SK-N-SH (cell line): Measurements from ENCODE around the gene IGF2BP2. TPM values are rescaled to one million over a fixed set of nuclear protein-coding genes. Genes with fewer than 3 reads are reported as not detected.

ENCODE experiments used
- CTCF ChIA-PET: fragments of 300-600, 350-600 bp; formaldehyde crosslinking; extraction: SDS; loops from one replicate; lab custom pipeline; 2021; lab: Yijun Ruan, JAX
- POLR2A ChIA-PET: fragments of 350-600 bp; sonication (Branson Sonifier 250); formaldehyde crosslinking; extraction: SDS; loops from one replicate; lab custom pipeline; 2020; ENCODE audit warnings: antibody characterized with exemption, inconsistent platforms; lab: Yijun Ruan, JAX
- DNase-seq: peaks from one replicate; pipeline ENCODE4 v3.0.0; 2012
- H2AFZ ChIP-seq: fragments of 200-600 bp; sonication (generic); 2 replicates; pipeline ENCODE4 v1.8.1; 2016; ENCODE audit warnings: antibody characterized with exemption, mild to moderate bottlenecking, low read depth
- H3F3A ChIP-seq: fragments of 200-600 bp; sonication (generic); replicated peaks from 2 replicates; pipeline ENCODE3; 2016; ENCODE audit warnings: antibody characterized with exemption, mild to moderate bottlenecking; ENCODE audit not compliant: insufficient read depth
- H3K27ac ChIP-seq, 2 experiments: fragments of 200-500 bp in 1 of 2; fragments of 200-600 bp in 1 of 2; sonication (Bioruptor generic) in 1 of 2; sonication (generic), shearing (Covaris generic) in 1 of 2; 2 replicates each; pipeline versions ENCODE4 v1.5.1 to v1.6.1; 2014 to 2016; ENCODE audit warnings: low read depth in 2 of 2, inconsistent platforms in 1 of 2, low read length in 1 of 2, mild to moderate bottlenecking in 1 of 2, mixed read lengths in 1 of 2
- H3K27me3 ChIP-seq: fragments of 200-600 bp; sonication (generic), shearing (Covaris generic); 2 replicates; pipeline ENCODE4 v1.6.1; 2016; ENCODE audit warnings: mixed run types; ENCODE audit not compliant: insufficient read depth
- H3K36me3 ChIP-seq, 2 experiments: fragments of 200-500 bp in 1 of 2; fragments of 200-600 bp in 1 of 2; sonication (Bioruptor generic) in 1 of 2; sonication (generic) in 1 of 2; replicated peaks in 1 of 2; 2 replicates each; pipeline versions ENCODE3 to v1.5.1; 2014 to 2016; ENCODE audit warnings: low read length in 1 of 2, mild to moderate bottlenecking in 1 of 2; ENCODE audit not compliant: insufficient read depth in 2 of 2, control insufficient read depth in 1 of 2
- H3K4me1 ChIP-seq, 2 experiments: fragments of 200-500 bp in 1 of 2; fragments of 200-600 bp in 1 of 2; sonication (Bioruptor generic) in 1 of 2; sonication (generic), shearing (Covaris generic) in 1 of 2; 2 replicates each; pipeline versions ENCODE4 v1.5.1 to v1.6.1; 2014 to 2016; ENCODE audit warnings: low read depth in 1 of 2, low read length in 1 of 2, mixed run types in 1 of 2; ENCODE audit not compliant: insufficient read depth in 2 of 2, control insufficient read depth in 1 of 2
- H3K4me2 ChIP-seq: fragments of 200-600 bp; sonication (generic), shearing (Covaris generic); 2 replicates; pipeline ENCODE4 v1.6.1; 2017; ENCODE audit warnings: mixed run types
- H3K4me3 ChIP-seq, 2 experiments: fragments of 200-500 bp in 1 of 2; fragments of 200-600 bp in 1 of 2; sonication (Bioruptor generic) in 1 of 2; sonication (generic), shearing (Covaris generic) in 1 of 2; 2 replicates each; pipeline versions ENCODE4 v1.5.1 to v1.8.1; 2014 to 2016; ENCODE audit warnings: low read depth in 2 of 2, inconsistent platforms in 1 of 2, low read length in 1 of 2, mild to moderate bottlenecking in 1 of 2, mixed read lengths in 1 of 2, moderate library complexity in 1 of 2
- H3K79me2 ChIP-seq: fragments of 200-600 bp; sonication (generic); 2 replicates; pipeline ENCODE4 v1.8.1; 2017; ENCODE audit warnings: mild to moderate bottlenecking; ENCODE audit not compliant: insufficient read depth
- H3K9ac ChIP-seq: fragments of 200-600 bp; sonication (generic); 2 replicates; pipeline ENCODE4 v1.6.1; 2017; ENCODE audit warnings: mixed run types
- H3K9me2 ChIP-seq: fragments of 200-600 bp; sonication (generic); 2 replicates; pipeline ENCODE4 v1.6.1; 2017; ENCODE audit warnings: mixed run types
- H3K9me3 ChIP-seq: fragments of 200-600 bp; sonication (generic); 2 replicates; pipeline ENCODE4 v1.6.1; 2017; ENCODE audit warnings: mixed run types, mild to moderate bottlenecking, moderate library complexity
- H4K20me1 ChIP-seq: fragments of 200-600 bp; sonication (generic); 2 replicates; pipeline ENCODE4 v1.6.1; 2017; ENCODE audit warnings: mild to moderate bottlenecking, mixed run types; ENCODE audit not compliant: insufficient read depth
- CTCF ChIP-seq: fragments of 200-600 bp; sonication (generic); IDR thresholded peaks from 2 replicates; pipeline ENCODE4 v1.6.1; 2017; ENCODE audit warnings: antibody characterized with exemption, mild to moderate bottlenecking, moderate library complexity
- ELF1 ChIP-seq: IDR thresholded peaks from 2 replicates; pipeline ENCODE4 v1.4.0; 2012
- EZH2phosphoT487 ChIP-seq: fragments of 200-600 bp; sonication (generic); IDR thresholded peaks from 2 replicates; pipeline ENCODE4 v1.6.1; 2017; ENCODE audit warnings: low read depth, mixed run types, mild to moderate bottlenecking, antibody characterized with exemption, moderate library complexity, borderline replicate concordance
- FOSL2 ChIP-seq: IDR thresholded peaks from 2 replicates; pipeline ENCODE4 v1.4.0; 2012; ENCODE audit warnings: low read depth, mild to moderate bottlenecking, moderate library complexity, borderline replicate concordance
- FOXJ3 ChIP-seq: sonication (generic); formaldehyde crosslinking; IDR thresholded peaks from 2 replicates; pipeline ENCODE4 v1.5.1; 2020; ENCODE audit warnings: mild to moderate bottlenecking, missing genetic modification reagents
- GABPA ChIP-seq: IDR thresholded peaks from 2 replicates; pipeline ENCODE4 v1.4.0; 2012; ENCODE audit warnings: low read depth, mild to moderate bottlenecking
- GATA2 ChIP-seq: sonication (generic); formaldehyde crosslinking; IDR thresholded peaks from 2 replicates; pipeline ENCODE4 v1.5.0; 2020; ENCODE audit warnings: mild to moderate bottlenecking, missing genetic modification reagents
- MAX ChIP-seq: IDR thresholded peaks from 2 replicates; pipeline ENCODE4 v1.4.0; 2012; ENCODE audit warnings: low read depth
- MXI1 ChIP-seq: IDR thresholded peaks from 2 replicates; pipeline ENCODE4 v1.6.1; 2012; ENCODE audit warnings: mild to moderate bottlenecking, low read depth, low read length, improper control_type of control experiment
- PBX3 ChIP-seq: IDR thresholded peaks from 2 replicates; pipeline ENCODE4; 2012
- POLR2AphosphoS5 ChIP-seq: IDR thresholded peaks from 2 replicates; pipeline ENCODE4 v1.6.1; 2012; ENCODE audit warnings: low read depth, low read length
- REST ChIP-seq: IDR thresholded peaks from 2 replicates; pipeline ENCODE4 v1.6.1; 2012; ENCODE audit warnings: mild to moderate bottlenecking, low read depth, low read length, moderate library complexity
- RFX5 ChIP-seq: IDR thresholded peaks from 2 replicates; pipeline ENCODE4 v1.6.1; 2012; ENCODE audit warnings: mild to moderate bottlenecking, improper control_type of control experiment, low read length
- TAF1 ChIP-seq: IDR thresholded peaks from 2 replicates; pipeline ENCODE4 v1.6.1; 2012; ENCODE audit warnings: low read depth, mild to moderate bottlenecking, low read length, moderate library complexity, borderline replicate concordance
- WGBS: methylation state at CpG from one replicate; pipeline ENCODE4 v1.1.6; 2017; ENCODE audit warnings: low lambda C conversion rate; 5-methylcytosine and 5-hydroxymethylcytosine counted together
- polyA plus RNA-seq, 3 experiments: library from polyadenylated mRNA; depleted of rRNA; stranded (reverse); fragments of >200 nt; gene quantifications; 2 replicates each; pipeline ENCODE4 v1.2.3, GENCODE V29; 2012

Gene IGF2BP2
- 5.4 and 5.9 TPM in 2 replicates for polyA plus RNA-seq (2012; rRNA removed)
- polyA plus RNA-seq (2012; cell fraction: cytosol; rRNA removed), result 11.2 and 11.8 TPM in 2 replicates
- 25.0 and 29.3 TPM in 2 replicates for polyA plus RNA-seq (2012; cell fraction: nucleus; rRNA removed)

- peak; percentile 81 for DNase-seq
- Histone ChIP-seq H3F3A (peaks cover 29% of the 10 kb centered on the region), H3K9me3 (peaks cover 1% of the 10 kb centered on the region; the same call in 1 of the 2 replicates), H3K9me2 (no peaks in the 10 kb centered on the region), H2AFZ (peak within 1 kb of the TSS; percentile 64; the same call in 1 of the 2 replicates), H3K27me3 (no peaks in the 10 kb centered on the region), H3K36me3 (peaks cover 2 to 31% of the 10 kb centered on the region in 2 experiments), H3K79me2 (peaks cover 67% of the 10 kb centered on the region), H3K27ac (peak within 1 kb of the TSS; percentile 43 to 87), H3K4me1 (peaks cover 5 to 12% of the 10 kb centered on the region in 2 experiments; a peak in 2 of 4 replicates), H3K4me3 (peak within 1 kb of the TSS; percentile 72 to 86), H4K20me1 (peaks cover 22% of the 10 kb centered on the region), H3K9ac (peak within 1 kb of the TSS; percentile 97), H3K4me2 (peak within 1 kb of the TSS; percentile 96)
- TF ChIP-seq TAF1 (peak; percentile 72; the same call in 1 of the 2 replicates), MAX (peak; percentile 57), POLR2AphosphoS5 (peak; percentile 66), ELF1 (no peak)
- WGBS, result 0% methylated on average over 6 of the region's 96 CpGs
- ChIA-PET POLR2A (no interaction called here), CTCF (no interaction called here)
These were observed at the start of gene IGF2BP2 for GRCh38 chr3:185825006-185825638. TSS of gene IGF2BP2 (minus strand) at chr3:185825042. CDS start at chr3:185824960, 82 bp downstream.

- H3K79me2 ChIP-seq, result no peaks in the 10 kb centered on the region
- no peak for DNase-seq
- H3K36me3 ChIP-seq, result no peaks in the 10 kb centered on the region
- no peaks in the 10 kb centered on the region for H3K9me2 ChIP-seq
- no peaks in the 10 kb centered on the region for H3K9me3 ChIP-seq
- no peaks in the 10 kb centered on the region for H4K20me1 ChIP-seq
- H3K4me2 ChIP-seq, result no peak overlapping the region
- TF ChIP-seq MAX (no peak), CTCF (no peak), FOSL2 (no peak), FOXJ3 (no peak), REST (no peak), TAF1 (no peak), GATA2 (no peak), GABPA (no peak), MXI1 (no peak), EZH2phosphoT487 (no peak), RFX5 (no peak), PBX3 (no peak)
- H3K4me1 ChIP-seq, result no peaks in the 10 kb centered on the region
- no peak overlapping the region for H3K4me3 ChIP-seq
- WGBS, result 67% methylated on average over 9 of the region's 9 CpGs
- H3K27ac ChIP-seq, result no peak overlapping the region
- no peaks in the 10 kb centered on the region; the same call in 1 of the 2 replicates for H3K27me3 ChIP-seq
- peaks cover 2% of the 10 kb centered on the region for H3F3A ChIP-seq
- ChIA-PET CTCF (interaction anchor here (1.0 kb wide), 1 partner anchor 20 kb away, joined by 3 read pairs; no protein-coding TSS in a partner anchor), POLR2A (no interaction called here)
- H2AFZ ChIP-seq, result no peak overlapping the region
- no peak overlapping the region for H3K9ac ChIP-seq
These were observed 49.3 kb upstream of the IGF2BP2 start for GRCh38 chr3:185874119-185874518.
